Breast epithelium (tissue), 3 donors: ENCODE measurements around the gene RALY.

ENCODE experiments used
- POLR2AphosphoS5 ChIP-seq, 3 donors: sonication (generic); formaldehyde crosslinking; IDR thresholded peaks; one replicate each; pipeline ENCODE4 v1.6.1; 2017; ENCODE audit warnings: antibody characterized with exemption in 3 of 3
- TF ChIP-seq, protein P1 (sequence below), 3 donors: fragments of 450-650 bp; IDR thresholded peaks; one replicate each; pipeline ENCODE4 v1.5.1; 2016 to 2017; ENCODE audit warnings: antibody characterized with exemption in 3 of 3, mild to moderate bottlenecking in 3 of 3, moderate library complexity in 3 of 3

GRCh38 chr20:34127792-34128191 lies 134.1 kb downstream of the RALY start:
- no peak for TF ChIP-seq POLR2AphosphoS5 (IDR thresholded peaks at IDR 0.05)
- TF ChIP-seq, protein P1, sequence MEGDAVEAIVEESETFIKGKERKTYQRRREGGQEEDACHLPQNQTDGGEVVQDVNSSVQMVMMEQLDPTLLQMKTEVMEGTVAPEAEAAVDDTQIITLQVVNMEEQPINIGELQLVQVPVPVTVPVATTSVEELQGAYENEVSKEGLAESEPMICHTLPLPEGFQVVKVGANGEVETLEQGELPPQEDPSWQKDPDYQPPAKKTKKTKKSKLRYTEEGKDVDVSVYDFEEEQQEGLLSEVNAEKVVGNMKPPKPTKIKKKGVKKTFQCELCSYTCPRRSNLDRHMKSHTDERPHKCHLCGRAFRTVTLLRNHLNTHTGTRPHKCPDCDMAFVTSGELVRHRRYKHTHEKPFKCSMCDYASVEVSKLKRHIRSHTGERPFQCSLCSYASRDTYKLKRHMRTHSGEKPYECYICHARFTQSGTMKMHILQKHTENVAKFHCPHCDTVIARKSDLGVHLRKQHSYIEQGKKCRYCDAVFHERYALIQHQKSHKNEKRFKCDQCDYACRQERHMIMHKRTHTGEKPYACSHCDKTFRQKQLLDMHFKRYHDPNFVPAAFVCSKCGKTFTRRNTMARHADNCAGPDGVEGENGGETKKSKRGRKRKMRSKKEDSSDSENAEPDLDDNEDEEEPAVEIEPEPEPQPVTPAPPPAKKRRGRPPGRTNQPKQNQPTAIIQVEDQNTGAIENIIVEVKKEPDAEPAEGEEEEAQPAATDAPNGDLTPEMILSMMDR (IDR thresholded peaks at IDR 0.05) = no peak
